Astrocyte (in vitro differentiated cells and primary cell): ENCODE measurements around the gene CYP3A7.

Source experiments
- EZH2 ChIP-seq: IDR thresholded peaks from 2 replicates; pipeline ENCODE4 v1.6.1; 2012; ENCODE audit warnings: mild to moderate bottlenecking, low read length, inconsistent platforms; ENCODE audit not compliant: insufficient read depth
- TF ChIP-seq, protein P1 (sequence below): IDR thresholded peaks from 2 replicates; pipeline ENCODE4 v1.5.1; 2011; ENCODE audit warnings: low read depth, mild to moderate bottlenecking, inconsistent platforms, low read length, moderate library complexity; ENCODE audit not compliant: insufficient read depth

DNA sequence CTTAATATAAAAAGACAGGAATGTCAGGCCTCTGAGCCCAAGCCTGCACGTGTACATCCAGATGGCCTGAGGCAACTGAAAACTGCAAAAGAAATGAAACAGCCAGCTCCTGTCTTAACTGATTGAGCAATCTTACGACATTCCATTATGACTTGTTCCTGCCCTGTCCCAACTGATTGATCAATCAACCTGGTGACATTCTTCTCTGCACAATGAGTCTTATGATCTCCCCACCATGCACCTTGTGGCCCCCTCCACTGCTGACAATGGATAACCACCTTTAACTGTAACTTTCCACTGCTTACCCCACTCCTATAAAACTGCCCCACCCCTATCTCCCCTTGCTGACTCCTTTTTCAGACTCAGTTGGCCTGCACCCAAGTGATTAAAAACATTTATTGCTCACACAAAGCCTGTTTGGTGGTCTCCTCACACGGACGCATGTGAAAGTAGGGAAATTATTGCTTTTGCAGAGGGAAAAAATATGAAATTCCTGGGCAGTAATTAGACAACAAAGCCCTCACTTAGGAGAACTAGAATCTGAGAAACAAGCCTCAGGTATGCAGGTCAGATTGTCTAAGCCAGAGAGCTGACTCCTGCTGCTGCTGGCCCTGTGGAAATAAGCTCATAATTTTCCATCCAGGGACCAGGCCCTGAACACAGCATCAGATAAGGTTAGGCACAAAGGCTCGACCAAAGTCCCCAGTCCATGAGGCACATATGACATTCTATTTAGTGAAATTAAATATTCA lies 5.3 kb downstream of the CYP3A7 start:
- TF ChIP-seq, protein P1, sequence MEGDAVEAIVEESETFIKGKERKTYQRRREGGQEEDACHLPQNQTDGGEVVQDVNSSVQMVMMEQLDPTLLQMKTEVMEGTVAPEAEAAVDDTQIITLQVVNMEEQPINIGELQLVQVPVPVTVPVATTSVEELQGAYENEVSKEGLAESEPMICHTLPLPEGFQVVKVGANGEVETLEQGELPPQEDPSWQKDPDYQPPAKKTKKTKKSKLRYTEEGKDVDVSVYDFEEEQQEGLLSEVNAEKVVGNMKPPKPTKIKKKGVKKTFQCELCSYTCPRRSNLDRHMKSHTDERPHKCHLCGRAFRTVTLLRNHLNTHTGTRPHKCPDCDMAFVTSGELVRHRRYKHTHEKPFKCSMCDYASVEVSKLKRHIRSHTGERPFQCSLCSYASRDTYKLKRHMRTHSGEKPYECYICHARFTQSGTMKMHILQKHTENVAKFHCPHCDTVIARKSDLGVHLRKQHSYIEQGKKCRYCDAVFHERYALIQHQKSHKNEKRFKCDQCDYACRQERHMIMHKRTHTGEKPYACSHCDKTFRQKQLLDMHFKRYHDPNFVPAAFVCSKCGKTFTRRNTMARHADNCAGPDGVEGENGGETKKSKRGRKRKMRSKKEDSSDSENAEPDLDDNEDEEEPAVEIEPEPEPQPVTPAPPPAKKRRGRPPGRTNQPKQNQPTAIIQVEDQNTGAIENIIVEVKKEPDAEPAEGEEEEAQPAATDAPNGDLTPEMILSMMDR, result no peak
- TF ChIP-seq EZH2, result no peak
